ENCODE results near the gene SYCP2.

Gene SYCP2

GRCh38 chr20:59944726-59945125 lies 11.3 kb upstream of the SYCP2 start:
- DNase-seq = no peak

DNA sequence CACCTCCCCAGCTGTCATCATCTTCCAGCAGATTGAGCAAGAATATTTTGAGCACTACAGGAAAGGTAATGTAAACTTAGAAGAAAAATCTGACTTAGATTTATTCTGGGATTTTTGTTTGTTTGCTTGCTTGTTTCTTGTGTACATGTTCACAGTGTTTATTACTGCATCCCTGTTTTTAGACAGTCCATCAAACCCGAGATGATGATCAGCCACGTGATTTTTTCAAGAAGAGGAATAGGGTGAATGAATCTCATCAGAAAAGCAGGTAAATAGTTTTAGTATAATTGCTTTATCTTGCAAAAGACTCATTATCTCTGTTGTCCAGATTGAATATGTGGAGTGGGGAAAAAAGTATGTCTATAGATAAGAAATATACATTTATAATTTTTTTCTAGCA lies 8.8 kb upstream of the SYCP2 start:
- no peak for DNase-seq

DNA sequence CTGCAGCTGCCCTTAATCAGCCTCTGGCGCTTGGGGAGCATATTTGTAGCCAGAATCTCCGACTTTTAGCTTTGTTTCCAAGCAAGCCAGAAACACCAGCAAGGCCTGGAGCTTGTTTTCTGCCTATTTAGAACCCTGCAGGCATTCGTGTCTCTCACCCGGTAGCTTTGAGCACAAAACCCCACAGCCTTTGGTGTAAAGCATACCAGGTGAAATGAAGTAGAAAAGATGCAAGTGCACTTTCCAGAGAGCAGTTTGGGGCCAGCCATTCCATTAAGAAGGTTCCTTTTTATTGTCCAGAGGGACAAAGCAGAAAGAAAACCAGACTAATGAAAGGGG lies 7.5 kb upstream of the SYCP2 start:
- no peak for DNase-seq

GRCh38 chr20:59940129-59940955 lies 6.9 kb upstream of the SYCP2 start, which contains the start of the genes FAM217B and PPP1R3D:
FAM217B (plus strand) TSS chr20:59940389; CDS start chr20:59943944, 3,555 bp downstream.
PPP1R3D (minus strand) TSS chr20:59940305; CDS start chr20:59939931, 374 bp downstream.
- DNase-seq = peak; percentile 88 to 90

GRCh38 chr20:59939879-59940128 lies 6.4 kb upstream of the SYCP2 start:
- no peak for DNase-seq

GRCh38 chr20:59939052-59939878 lies 5.8 kb upstream of the SYCP2 start:
- peak in 1 of 2 donors; percentile 5 for DNase-seq

- DNase-seq = peak in 1 of 2 donors; percentile 6
These were observed 5.2 kb upstream of the SYCP2 start for GRCh38 chr20:59938696-59939051.

GRCh38 chr20:59938221-59938620 lies 4.8 kb upstream of the SYCP2 start:
- no peak for DNase-seq

DNA sequence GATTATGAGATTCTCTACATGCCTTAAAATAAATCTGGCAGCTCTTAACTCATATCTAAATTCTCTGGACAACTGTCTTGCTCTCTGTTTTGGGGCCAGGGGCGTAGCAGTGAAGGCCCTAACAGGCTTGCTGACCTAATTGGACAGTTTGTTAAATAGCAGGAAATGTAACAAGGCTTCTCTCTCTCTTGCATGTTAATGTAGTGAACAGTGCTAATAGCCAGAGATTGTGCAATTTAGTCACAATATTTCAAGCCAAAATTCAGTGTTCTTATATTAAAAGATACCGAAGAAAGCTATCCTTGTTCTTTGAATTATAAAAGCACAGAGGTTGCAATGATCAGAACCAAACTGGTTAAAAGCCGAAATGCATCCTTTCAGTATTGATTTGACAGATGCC lies 3.7 kb upstream of the SYCP2 start:
- DNase-seq = no peak

- no peak for DNase-seq
These were observed 3.0 kb upstream of the SYCP2 start for GRCh38 chr20:59936409-59936808.

DNA sequence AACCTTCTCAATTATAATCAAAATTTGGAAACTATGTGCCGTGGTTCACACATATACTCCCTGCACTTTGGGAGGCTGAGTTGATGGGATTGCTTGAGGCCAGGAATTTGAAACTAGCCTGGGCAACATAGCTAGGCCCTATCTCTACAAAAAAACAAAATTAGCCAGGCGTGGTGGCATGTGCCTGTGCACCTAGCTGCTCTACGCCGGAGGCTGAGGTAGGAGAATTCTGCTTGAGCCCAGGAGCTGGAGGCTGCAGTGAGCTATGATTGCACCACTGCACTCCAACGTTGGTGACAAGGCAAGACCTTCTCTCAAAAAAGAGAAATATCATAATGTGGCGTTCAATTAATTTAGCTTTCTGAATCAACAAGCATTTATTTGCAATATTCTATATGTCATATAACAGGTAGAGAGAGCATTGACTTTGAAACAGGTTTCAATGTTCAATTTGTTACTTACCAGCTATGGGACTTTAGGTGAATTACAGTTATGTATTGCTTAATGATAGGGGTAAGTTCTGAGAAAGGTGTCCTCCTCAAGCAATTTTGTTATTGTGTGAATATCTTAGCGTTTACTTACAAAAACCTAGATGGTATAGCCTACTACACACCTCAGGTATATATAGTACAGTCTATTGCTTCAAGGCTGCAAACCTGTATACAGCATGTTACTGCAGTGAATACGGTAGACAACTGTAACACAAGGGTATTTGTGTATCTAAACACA lies 2.2 kb upstream of the SYCP2 start:
- DNase-seq = no peak

DNA sequence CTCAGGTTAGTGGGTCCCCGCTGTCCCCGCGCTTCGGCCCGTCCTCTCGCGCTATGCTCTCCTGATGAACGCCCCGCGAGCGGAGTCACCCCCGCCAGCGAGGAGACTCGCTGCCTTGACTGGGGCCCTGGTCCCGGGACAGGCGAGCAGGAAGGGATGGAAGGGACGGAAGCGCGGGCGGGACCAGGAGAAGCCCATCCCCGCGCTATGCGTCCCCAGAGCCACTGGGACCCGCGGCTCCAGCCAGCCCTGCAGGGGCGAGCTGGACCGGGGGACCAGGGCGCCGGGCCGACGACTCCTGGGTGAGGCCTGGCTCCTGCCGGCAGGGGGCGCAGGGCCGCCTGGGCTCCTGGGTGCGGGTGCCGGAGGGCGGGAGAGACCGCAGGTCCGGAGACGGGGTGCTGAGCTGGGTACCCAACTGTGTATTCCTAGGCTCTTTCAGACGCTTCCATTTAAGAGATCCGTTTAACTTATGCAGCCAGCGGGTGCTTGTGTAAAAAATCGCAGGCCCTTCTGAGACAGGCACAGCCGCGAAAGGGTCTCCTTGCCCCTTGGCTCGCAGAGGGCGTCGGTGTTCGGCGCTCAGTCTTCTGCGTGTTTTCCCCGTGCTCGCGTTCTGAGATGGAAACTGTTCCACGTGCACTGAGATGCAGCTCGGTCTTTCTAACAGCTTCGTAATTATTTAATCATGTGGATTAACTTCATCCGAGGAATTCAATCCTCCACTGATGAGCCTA lies 580 bp upstream of the SYCP2 start:
- peak; percentile 76 to 80 for DNase-seq

DNA sequence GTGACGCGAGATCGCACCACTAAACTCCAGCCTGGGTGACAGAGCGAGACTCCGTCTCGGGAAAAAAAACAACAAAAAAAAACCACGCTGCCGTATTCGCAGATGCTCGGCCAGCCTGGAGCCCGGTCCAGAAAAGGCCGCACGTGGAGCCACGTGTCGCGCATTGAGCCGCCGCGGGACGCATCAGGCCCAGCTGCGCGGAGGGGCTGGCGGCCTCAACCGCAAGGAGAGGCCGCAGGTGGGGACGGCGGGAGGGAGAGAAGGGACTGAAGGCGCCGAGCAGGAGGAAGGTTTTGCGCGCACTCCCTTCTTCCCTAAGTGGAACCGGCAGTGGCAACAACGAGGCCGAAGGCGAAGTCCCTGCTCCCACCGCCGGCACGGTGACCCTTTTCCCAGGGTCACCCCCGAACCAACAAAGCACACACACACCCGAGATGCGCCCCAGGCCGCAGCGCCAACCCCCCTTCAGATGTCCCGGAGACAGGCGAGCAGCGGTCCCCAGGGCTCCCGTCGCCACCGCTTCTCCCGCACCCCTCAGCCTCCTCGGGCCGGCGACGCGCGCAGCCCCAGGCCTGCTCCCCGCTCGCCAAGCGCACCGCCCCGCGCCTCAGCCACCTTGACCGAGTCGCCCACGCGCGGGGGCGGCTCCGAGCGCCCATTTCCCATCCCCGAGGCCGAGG lies 681 bp downstream of the SYCP2 start:
- no peak for DNase-seq

DNA sequence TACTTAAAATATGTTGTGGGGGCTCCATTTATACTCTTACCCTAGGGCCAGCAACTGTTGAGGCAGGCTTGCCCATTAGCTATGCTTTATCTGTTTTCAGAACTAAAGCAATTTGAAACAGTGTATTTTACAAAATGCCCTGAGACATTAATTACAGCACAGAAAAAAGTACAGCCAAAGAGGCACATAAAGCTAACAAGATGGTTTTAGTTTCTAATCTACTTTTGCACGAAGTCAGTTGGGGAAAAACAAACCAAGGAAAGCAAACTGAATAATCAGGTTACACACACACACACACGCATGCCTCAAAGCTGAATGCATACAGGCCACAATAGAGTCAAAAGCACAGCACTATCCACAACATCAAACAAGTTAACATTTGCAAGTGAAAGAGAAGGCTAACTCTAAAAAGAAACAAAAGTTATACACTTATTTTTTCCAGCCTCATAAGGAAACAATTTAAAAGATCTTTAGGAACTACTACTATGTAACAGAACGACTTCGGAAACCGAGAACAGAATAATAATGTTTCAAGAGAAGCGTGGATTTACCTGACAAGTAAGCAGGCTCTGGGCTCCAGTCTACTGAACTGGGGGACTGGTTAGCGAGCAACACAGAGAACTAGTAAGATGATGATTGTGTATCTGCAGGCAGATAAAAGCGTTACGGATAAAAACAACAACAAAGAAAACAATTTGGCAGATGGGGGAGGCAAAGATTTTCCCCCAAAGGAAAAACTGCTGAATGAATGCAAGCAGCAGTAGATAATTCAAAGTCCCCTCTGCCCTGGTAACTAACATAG lies 1.7 kb downstream of the SYCP2 start:
- DNase-seq = no peak

DNA sequence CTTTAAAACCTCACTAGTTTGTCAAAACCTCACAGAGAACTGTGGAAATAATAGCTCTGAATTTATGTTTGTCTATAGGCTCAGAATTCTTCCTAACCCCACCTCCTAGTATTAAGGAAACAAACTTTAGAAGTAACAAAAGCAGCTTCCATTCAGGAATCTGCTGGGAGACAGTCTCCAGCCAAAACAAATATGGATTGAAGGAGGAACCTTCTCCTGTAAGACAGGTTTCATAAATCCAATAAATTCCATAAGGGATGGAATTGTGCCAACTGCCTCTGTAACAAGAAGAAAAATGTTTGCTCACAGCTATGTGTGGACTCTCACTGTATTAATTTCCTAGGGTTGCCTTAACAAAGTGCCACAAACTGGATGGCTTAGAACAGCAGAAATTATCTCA lies 7.5 kb downstream of the SYCP2 start:
- no peak for DNase-seq

DNA sequence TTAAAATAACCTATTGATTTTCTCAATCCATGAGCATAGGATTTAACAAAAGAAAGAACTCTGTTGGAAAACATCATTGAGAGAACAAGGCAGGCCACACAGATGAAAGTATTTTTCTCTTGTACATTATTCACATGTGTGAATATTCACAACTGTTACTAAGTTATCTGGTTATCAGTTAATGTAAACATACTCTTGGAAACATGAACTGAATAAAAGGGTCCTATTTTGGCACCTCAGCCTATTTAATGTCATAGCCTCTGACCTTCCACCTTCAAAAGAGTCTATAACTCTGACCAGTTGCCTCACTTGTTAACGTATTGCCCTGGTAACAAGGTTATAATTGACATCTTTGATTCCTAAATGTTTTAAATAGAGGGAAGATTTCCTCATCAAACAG lies 8.1 kb downstream of the SYCP2 start:
- no peak for DNase-seq

DNA sequence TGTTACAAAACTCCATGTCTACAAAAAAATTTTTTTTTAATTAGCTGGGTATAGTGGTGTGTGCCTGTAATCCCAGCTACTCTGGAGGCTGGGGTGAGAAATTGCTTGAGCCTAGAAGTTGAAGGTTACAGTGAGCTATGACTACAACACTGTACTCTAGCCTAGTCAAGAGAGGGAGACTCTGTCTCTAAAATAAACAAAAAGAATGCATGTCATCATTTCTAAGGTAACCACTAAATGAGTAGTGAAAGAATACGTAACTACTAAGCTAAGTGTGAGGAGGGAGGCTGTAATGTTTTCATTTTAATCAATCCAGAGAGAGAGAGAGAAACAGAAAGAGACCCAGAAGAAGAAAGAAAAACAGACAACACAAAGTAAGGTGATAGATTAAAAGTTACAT lies 9.9 kb downstream of the SYCP2 start:
- DNase-seq = no peak

- DNase-seq = no peak
These were observed 12.5 kb downstream of the SYCP2 start for GRCh38 chr20:59920944-59921343.

GRCh38 chr20:59912609-59913008 lies 20.8 kb downstream of the SYCP2 start:
- DNase-seq = no peak

GRCh38 chr20:59911041-59911440 lies 22.4 kb downstream of the SYCP2 start:
- no peak for DNase-seq

DNA sequence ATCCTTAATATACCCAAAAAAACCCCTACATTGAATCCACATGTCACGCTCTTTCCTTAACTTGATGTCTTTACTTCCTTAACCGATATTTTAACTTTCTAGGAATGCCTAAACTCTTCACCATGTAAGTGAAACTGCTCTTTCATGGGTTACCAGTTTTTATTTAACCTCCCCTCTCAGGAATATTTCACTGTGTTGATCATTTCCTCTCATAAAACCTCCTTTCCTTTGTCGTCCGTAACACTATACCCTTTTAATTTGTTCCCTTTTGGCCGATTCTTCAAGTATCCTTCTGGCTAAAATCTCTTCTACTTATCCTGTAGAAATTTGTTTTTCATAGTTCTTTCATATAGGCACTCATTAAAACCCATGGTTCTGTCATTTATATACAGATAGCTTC lies 24.6 kb downstream of the SYCP2 start:
- DNase-seq = no peak

DNA sequence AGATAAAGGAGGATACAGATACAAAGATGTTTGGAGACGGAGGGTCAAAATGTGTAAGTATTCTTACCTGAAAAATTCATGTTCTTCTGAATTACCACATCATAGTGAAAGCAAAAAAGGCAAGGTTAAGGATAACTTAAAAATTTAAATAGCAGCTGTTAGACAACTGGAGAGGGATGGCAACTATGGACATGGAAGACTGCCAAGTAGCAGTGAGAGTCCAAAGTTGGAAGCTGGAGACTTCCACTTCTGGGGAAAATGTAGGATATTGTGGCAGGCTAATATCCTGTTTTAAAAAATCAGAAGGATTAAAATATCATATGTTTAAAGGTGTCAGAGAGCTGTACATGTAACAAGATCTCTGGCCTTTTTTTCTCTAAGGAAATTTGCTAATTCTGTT lies 29.8 kb downstream of the SYCP2 start:
- no peak for DNase-seq
